WTC11 (cell line): ENCODE results near the gene GLCCI1. TPM values are rescaled to one million over a fixed set of nuclear protein-coding genes. Genes with fewer than 3 reads are reported as not detected.

Experiments
- ATAC-seq: fragments of 200-7000 bp; cut with Tn5 transposase; 2 replicates; pipeline ENCODE4 v1.10.0; 2021; ENCODE audit warnings: mild to moderate bottlenecking, moderate library complexity
- CTCF ChIA-PET: fragments of 300-600 bp; sonication (Branson Sonifier 250); formaldehyde crosslinking; loops from one replicate; lab custom pipeline; 2021; ENCODE audit warnings: antibody characterized with exemption; lab: Charles Lee
- POLR2A ChIA-PET: fragments of 350-600 bp; sonication (Branson Sonifier 250); formaldehyde crosslinking; loops from one replicate; lab custom pipeline; 2021; ENCODE audit warnings: antibody characterized with exemption; lab: Charles Lee
- DNase-seq: peaks from one replicate; pipeline ENCODE4 v3.0.0; 2021; ENCODE audit warnings: low spot score
- H3K27ac Mint-ChIP-seq: 2 replicates; pipeline ENCODE4 v1.8.0; 2021; ENCODE audit warnings: mixed read lengths
- H3K27me3 Mint-ChIP-seq: 2 replicates; pipeline ENCODE4 v1.8.0; 2021; ENCODE audit warnings: low read depth, mild to moderate bottlenecking, moderate library complexity, mixed read lengths
- H3K36me3 Mint-ChIP-seq: 2 replicates; pipeline ENCODE4 v1.8.0; 2021; ENCODE audit warnings: mixed read lengths
- H3K4me1 Mint-ChIP-seq: 2 replicates; pipeline ENCODE4 v1.8.0; 2022; ENCODE audit warnings: mixed read lengths
- H3K4me3 Mint-ChIP-seq: 2 replicates; pipeline ENCODE4 v1.8.0; 2021; ENCODE audit warnings: mild to moderate bottlenecking, moderate library complexity, mixed read lengths
- H3K9me3 Mint-ChIP-seq: 2 replicates; pipeline ENCODE4 v1.8.0; 2021; ENCODE audit warnings: mixed read lengths
- EMX1 ChIP-seq: fragments of 250-450 bp; sonication (Bioruptor Pico); IDR thresholded peaks from 2 replicates; pipeline ENCODE4 v1.8.0; 2021; ENCODE audit warnings: mild to moderate bottlenecking
- HMGA2 ChIP-seq: fragments of 250-450 bp; sonication (Bioruptor Pico); IDR thresholded peaks from 2 replicates; pipeline ENCODE4 v1.4.0; 2021; ENCODE audit warnings: mild to moderate bottlenecking, moderate library complexity
- NFATC4 ChIP-seq: fragments of 250-450 bp; sonication (Bioruptor Pico); IDR thresholded peaks from 2 replicates; pipeline ENCODE4 v1.9.0; 2021; ENCODE audit warnings: mild to moderate bottlenecking
- NR1H2 ChIP-seq: sonication (generic); formaldehyde crosslinking; IDR thresholded peaks from 2 replicates; pipeline ENCODE4 v1.9.0; 2021; ENCODE audit warnings: mild to moderate bottlenecking, moderate library complexity, missing genetic modification reagents
- RELA ChIP-seq: sonication (generic); formaldehyde crosslinking; IDR thresholded peaks from 2 replicates; pipeline ENCODE4 v1.8.1; 2022; ENCODE audit warnings: missing genetic modification reagents, mild to moderate bottlenecking, borderline replicate concordance
- SP1 ChIP-seq: sonication (generic); formaldehyde crosslinking; conservative IDR thresholded peaks from 2 replicates; pipeline ENCODE4 v1.8.1; 2022; ENCODE audit warnings: missing genetic modification reagents
- TEAD1 ChIP-seq: sonication (generic); formaldehyde crosslinking; IDR thresholded peaks from 2 replicates; pipeline ENCODE4 v1.8.0; 2022; ENCODE audit warnings: mild to moderate bottlenecking, missing genetic modification reagents
- TP53 ChIP-seq: sonication (generic); formaldehyde crosslinking; IDR thresholded peaks from 2 replicates; pipeline ENCODE4 v1.8.1; 2023; ENCODE audit warnings: mild to moderate bottlenecking, missing genetic modification reagents
- ZNF396 ChIP-seq: fragments of 250-450 bp; sonication (Bioruptor Pico); IDR thresholded peaks from 2 replicates; pipeline ENCODE4 v1.8.0; 2021; ENCODE audit warnings: mild to moderate bottlenecking, moderate library complexity, borderline replicate concordance
- total RNA-seq: library from RNA; stranded (reverse); gene quantifications from 3 replicates; pipeline ENCODE4 v1.2.3, GENCODE V29; 2021
- TF ChIP-seq, protein P1 (sequence below): sonication (generic); formaldehyde crosslinking; IDR thresholded peaks from 2 replicates; pipeline ENCODE4 v1.8.0; 2022; ENCODE audit warnings: mild to moderate bottlenecking, missing genetic modification reagents
- TF ChIP-seq, protein P2 (sequence below): sonication (generic); formaldehyde crosslinking; IDR thresholded peaks from 2 replicates; pipeline ENCODE4 v1.8.0; 2022; ENCODE audit warnings: missing genetic modification reagents
- TF ChIP-seq, protein P3 (sequence below): sonication (generic); formaldehyde crosslinking; IDR thresholded peaks from 2 replicates; pipeline ENCODE4 v1.8.0; 2023; ENCODE audit warnings: mild to moderate bottlenecking, missing genetic modification reagents
- TF ChIP-seq, protein P4 (sequence below): sonication (generic); formaldehyde crosslinking; IDR thresholded peaks from 2 replicates; pipeline ENCODE4 v1.8.1; 2023; ENCODE audit warnings: mild to moderate bottlenecking, missing genetic modification reagents, borderline replicate concordance
- TF ChIP-seq, protein P5 (sequence below): fragments of 250-450 bp; sonication (Bioruptor Pico); IDR thresholded peaks from 2 replicates; pipeline ENCODE4 v1.9.0; 2021; ENCODE audit warnings: mild to moderate bottlenecking, borderline replicate concordance
- TF ChIP-seq, protein P6 (sequence below): sonication (generic); formaldehyde crosslinking; IDR thresholded peaks from 2 replicates; pipeline ENCODE4 v1.8.0; 2023; ENCODE audit warnings: missing genetic modification reagents

The GLCCI1 gene
- total RNA-seq, 1 experiment from 2014 or later: 23.8 TPM

DNA sequence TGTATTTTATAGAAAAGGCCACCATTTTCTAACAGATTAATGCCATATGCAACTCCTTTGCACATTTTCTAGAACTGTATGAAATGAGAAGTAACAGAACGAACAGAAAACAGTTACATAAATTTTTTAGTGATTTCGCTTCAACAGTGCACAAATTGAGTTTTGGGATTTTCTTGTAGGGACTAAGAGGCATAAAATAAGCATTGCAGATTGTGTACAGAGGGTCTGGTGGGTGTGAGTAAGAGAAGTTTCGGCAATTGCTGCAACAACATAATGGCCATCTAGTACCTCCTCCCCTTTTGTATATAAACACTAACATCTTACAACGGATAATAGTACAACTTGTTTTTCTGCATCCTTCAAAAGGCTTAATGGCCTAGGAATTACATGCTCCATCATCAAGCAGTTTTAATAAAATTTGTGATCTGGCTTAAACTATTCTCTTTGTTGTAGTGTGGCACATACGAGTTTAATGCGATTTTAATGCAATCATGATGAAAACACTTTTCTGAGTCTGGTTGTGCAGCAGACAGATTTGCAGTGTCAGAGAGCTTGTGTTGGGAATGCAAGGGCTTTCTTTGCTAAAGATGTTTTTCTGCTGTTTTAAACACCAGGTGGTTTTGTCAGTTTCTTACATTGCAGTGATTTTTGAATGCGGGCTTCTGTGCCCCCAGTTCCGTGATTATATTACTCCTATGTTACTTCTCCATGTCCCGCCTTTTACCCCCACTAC lies 2.9 kb downstream of the GLCCI1 start:
- no peak for ATAC-seq

More for the DNA sequence above, 2.9 kb downstream of the GLCCI1 start:
- no peak overlapping the region for H3K4me3 Mint-ChIP-seq
- POLR2A ChIA-PET: no interaction called here
- H3K36me3 Mint-ChIP-seq: no peaks in the 10 kb centered on the region
- H3K9me3 Mint-ChIP-seq: no peaks in the 10 kb centered on the region
- CTCF ChIA-PET: interaction anchor here (1.3 kb wide), 1 partner anchor 64 kb away, joined by 7 read pairs; no protein-coding TSS in a partner anchor
- H3K27me3 Mint-ChIP-seq: no peaks in the 10 kb centered on the region
- H3K4me1 Mint-ChIP-seq: peaks cover 22% of the 10 kb centered on the region
- TF ChIP-seq, protein P1, sequence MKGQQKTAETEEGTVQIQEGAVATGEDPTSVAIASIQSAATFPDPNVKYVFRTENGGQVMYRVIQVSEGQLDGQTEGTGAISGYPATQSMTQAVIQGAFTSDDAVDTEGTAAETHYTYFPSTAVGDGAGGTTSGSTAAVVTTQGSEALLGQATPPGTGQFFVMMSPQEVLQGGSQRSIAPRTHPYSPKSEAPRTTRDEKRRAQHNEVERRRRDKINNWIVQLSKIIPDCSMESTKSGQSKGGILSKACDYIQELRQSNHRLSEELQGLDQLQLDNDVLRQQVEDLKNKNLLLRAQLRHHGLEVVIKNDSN (CRISPR knock-in tag): no peak
- no peak for TF ChIP-seq HMGA2 (CRISPR knock-in tag)
- TF ChIP-seq NR1H2 (CRISPR knock-in tag): no peak
- no peak for TF ChIP-seq ZNF396 (CRISPR knock-in tag)
- TF ChIP-seq, protein P2, sequence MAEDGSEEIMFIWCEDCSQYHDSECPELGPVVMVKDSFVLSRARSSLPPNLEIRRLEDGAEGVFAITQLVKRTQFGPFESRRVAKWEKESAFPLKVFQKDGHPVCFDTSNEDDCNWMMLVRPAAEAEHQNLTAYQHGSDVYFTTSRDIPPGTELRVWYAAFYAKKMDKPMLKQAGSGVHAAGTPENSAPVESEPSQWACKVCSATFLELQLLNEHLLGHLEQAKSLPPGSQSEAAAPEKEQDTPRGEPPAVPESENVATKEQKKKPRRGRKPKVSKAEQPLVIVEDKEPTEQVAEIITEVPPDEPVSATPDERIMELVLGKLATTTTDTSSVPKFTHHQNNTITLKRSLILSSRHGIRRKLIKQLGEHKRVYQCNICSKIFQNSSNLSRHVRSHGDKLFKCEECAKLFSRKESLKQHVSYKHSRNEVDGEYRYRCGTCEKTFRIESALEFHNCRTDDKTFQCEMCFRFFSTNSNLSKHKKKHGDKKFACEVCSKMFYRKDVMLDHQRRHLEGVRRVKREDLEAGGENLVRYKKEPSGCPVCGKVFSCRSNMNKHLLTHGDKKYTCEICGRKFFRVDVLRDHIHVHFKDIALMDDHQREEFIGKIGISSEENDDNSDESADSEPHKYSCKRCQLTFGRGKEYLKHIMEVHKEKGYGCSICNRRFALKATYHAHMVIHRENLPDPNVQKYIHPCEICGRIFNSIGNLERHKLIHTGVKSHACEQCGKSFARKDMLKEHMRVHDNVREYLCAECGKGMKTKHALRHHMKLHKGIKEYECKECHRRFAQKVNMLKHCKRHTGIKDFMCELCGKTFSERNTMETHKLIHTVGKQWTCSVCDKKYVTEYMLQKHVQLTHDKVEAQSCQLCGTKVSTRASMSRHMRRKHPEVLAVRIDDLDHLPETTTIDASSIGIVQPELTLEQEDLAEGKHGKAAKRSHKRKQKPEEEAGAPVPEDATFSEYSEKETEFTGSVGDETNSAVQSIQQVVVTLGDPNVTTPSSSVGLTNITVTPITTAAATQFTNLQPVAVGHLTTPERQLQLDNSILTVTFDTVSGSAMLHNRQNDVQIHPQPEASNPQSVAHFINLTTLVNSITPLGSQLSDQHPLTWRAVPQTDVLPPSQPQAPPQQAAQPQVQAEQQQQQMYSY (CRISPR knock-in tag): no peak
- no peak for TF ChIP-seq NFATC4
- TF ChIP-seq, protein P3, sequence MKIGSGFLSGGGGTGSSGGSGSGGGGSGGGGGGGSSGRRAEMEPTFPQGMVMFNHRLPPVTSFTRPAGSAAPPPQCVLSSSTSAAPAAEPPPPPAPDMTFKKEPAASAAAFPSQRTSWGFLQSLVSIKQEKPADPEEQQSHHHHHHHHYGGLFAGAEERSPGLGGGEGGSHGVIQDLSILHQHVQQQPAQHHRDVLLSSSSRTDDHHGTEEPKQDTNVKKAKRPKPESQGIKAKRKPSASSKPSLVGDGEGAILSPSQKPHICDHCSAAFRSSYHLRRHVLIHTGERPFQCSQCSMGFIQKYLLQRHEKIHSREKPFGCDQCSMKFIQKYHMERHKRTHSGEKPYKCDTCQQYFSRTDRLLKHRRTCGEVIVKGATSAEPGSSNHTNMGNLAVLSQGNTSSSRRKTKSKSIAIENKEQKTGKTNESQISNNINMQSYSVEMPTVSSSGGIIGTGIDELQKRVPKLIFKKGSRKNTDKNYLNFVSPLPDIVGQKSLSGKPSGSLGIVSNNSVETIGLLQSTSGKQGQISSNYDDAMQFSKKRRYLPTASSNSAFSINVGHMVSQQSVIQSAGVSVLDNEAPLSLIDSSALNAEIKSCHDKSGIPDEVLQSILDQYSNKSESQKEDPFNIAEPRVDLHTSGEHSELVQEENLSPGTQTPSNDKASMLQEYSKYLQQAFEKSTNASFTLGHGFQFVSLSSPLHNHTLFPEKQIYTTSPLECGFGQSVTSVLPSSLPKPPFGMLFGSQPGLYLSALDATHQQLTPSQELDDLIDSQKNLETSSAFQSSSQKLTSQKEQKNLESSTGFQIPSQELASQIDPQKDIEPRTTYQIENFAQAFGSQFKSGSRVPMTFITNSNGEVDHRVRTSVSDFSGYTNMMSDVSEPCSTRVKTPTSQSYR (CRISPR knock-in tag): no peak
- TF ChIP-seq, protein P4, sequence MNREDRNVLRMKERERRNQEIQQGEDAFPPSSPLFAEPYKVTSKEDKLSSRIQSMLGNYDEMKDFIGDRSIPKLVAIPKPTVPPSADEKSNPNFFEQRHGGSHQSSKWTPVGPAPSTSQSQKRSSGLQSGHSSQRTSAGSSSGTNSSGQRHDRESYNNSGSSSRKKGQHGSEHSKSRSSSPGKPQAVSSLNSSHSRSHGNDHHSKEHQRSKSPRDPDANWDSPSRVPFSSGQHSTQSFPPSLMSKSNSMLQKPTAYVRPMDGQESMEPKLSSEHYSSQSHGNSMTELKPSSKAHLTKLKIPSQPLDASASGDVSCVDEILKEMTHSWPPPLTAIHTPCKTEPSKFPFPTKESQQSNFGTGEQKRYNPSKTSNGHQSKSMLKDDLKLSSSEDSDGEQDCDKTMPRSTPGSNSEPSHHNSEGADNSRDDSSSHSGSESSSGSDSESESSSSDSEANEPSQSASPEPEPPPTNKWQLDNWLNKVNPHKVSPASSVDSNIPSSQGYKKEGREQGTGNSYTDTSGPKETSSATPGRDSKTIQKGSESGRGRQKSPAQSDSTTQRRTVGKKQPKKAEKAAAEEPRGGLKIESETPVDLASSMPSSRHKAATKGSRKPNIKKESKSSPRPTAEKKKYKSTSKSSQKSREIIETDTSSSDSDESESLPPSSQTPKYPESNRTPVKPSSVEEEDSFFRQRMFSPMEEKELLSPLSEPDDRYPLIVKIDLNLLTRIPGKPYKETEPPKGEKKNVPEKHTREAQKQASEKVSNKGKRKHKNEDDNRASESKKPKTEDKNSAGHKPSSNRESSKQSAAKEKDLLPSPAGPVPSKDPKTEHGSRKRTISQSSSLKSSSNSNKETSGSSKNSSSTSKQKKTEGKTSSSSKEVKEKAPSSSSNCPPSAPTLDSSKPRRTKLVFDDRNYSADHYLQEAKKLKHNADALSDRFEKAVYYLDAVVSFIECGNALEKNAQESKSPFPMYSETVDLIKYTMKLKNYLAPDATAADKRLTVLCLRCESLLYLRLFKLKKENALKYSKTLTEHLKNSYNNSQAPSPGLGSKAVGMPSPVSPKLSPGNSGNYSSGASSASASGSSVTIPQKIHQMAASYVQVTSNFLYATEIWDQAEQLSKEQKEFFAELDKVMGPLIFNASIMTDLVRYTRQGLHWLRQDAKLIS (CRISPR knock-in tag): no peak
- no peak for TF ChIP-seq EMX1 (CRISPR knock-in tag)
- TF ChIP-seq, protein P5, sequence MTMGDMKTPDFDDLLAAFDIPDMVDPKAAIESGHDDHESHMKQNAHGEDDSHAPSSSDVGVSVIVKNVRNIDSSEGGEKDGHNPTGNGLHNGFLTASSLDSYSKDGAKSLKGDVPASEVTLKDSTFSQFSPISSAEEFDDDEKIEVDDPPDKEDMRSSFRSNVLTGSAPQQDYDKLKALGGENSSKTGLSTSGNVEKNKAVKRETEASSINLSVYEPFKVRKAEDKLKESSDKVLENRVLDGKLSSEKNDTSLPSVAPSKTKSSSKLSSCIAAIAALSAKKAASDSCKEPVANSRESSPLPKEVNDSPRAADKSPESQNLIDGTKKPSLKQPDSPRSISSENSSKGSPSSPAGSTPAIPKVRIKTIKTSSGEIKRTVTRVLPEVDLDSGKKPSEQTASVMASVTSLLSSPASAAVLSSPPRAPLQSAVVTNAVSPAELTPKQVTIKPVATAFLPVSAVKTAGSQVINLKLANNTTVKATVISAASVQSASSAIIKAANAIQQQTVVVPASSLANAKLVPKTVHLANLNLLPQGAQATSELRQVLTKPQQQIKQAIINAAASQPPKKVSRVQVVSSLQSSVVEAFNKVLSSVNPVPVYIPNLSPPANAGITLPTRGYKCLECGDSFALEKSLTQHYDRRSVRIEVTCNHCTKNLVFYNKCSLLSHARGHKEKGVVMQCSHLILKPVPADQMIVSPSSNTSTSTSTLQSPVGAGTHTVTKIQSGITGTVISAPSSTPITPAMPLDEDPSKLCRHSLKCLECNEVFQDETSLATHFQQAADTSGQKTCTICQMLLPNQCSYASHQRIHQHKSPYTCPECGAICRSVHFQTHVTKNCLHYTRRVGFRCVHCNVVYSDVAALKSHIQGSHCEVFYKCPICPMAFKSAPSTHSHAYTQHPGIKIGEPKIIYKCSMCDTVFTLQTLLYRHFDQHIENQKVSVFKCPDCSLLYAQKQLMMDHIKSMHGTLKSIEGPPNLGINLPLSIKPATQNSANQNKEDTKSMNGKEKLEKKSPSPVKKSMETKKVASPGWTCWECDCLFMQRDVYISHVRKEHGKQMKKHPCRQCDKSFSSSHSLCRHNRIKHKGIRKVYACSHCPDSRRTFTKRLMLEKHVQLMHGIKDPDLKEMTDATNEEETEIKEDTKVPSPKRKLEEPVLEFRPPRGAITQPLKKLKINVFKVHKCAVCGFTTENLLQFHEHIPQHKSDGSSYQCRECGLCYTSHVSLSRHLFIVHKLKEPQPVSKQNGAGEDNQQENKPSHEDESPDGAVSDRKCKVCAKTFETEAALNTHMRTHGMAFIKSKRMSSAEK (CRISPR knock-in tag): no peak
- no peak for TF ChIP-seq TEAD1 (CRISPR knock-in tag)
- TF ChIP-seq RELA (CRISPR knock-in tag): no peak
- no peak for TF ChIP-seq TP53 (CRISPR knock-in tag)
- TF ChIP-seq SP1 (CRISPR knock-in tag): no peak
- TF ChIP-seq, protein P6, sequence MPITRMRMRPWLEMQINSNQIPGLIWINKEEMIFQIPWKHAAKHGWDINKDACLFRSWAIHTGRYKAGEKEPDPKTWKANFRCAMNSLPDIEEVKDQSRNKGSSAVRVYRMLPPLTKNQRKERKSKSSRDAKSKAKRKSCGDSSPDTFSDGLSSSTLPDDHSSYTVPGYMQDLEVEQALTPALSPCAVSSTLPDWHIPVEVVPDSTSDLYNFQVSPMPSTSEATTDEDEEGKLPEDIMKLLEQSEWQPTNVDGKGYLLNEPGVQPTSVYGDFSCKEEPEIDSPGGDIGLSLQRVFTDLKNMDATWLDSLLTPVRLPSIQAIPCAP (CRISPR knock-in tag): no peak
- TF ChIP-seq, all 79 proteins: peak for 0
- H3K27ac Mint-ChIP-seq: no peak overlapping the region
- DNase-seq: no peak
